NCI-H128 (cell line): Measurements from ENCODE around the gene IFI27.
"Not testable (repeated sequence)": the region's sequence is repeated elsewhere in the genome, so short reads cannot be mapped to it uniquely, and the experiment has no call there.

ENCODE experiments used
- DNase-seq: peaks from one replicate; lab custom pipeline; 2025; ENCODE audit not compliant: unreplicated experiment; lab: John Stamatoyannopoulos, UW

IFI27 gene

DNA sequence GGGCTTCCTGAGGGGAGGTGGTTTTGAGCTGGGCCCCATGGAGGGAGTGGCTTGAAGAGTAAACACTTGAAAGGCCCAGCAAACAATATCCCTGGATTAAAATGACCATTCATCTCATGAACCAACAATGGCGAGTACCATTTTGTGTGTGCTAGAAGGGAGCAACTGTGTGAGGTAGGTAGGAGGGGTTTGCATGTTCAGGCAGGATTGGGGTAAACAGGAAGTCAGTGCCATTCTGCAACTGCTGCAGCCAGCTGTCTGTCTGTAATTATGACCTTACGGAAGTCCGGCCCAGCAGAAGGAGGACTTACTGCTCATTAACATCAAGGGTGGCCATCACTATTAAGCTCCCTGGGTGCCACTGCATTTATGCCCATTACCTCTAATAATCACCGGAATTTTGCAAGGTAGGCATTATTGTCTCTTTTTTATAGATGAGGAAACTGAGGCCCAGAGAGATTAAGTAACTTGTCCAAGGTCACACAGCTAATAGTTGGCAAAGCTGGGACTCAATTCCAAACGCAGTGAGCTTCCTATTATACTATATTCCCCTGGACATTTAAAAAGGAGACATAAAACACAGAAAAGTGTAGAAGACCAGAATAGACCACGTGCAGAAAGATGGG lies 35.5 kb downstream of the IFI27 start:
- DNase-seq = no peak

DNA sequence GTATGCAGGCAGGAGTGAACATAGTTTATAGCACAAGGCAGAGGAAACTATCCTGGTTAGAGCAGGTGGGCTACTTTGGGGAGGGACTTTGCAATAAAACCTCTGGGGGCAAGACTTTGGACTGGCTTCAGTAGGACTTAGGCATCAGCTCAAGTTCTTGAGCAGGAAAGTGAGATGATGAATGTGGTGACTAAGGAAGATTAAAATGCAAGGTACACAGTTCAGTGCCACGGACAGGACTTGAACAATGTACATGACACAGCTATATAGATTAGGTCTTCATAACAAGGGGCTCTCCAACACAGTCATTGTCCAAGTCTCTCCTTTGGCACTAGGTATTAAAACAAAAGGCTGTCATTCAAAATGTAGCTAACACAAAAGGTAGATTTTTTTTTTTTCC lies 42.1 kb downstream of the IFI27 start:
- DNase-seq = no peak

DNA sequence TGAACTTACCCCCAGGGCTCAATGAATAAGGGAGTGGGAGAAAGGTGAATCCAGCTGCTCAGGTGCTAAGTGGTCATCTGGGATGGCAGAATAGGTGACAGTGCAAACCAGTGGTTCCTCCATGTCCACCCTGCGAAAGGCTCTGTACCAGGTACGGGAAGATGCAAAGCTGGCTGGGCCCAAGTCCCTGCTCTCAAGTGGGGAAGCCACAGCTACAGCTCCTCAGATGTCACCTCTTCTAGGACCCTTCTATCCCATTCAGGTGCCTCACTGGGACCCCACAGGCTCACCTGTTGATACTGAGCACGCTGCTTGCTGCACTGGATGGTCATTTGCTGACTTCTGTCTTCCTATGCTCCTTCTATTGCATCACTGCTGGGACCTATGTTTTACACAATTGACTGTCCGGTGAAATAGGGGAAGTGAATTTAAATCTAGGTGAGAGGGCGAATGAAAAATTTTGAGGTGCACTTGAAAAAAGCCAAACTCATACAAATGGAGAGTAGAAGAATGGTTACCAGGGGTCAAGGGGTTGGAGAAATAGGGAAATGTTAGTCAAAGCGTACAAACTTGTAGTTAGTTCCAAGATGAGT lies 43.3 kb downstream of the IFI27 start:
- no peak for DNase-seq

DNA sequence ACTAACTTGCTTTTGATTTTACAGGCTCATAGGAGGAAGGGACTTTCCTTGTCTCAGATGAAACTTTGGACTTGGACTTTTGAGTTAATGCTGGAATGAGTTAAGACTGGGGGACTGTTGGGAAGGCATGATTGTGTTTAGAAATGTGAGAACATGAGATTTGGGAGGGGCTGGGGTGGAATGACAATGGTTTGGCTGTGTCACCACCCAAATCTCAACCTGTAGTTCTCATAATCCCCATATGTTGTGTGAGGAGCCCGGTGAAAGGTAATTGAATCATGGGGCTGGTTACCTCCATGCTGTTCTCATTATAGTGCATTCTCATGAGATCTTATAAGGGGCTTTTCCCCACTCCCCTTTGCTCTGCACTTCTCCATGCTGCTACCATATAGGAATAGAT lies 45.6 kb downstream of the IFI27 start:
- not testable (repeated sequence) for DNase-seq

DNA sequence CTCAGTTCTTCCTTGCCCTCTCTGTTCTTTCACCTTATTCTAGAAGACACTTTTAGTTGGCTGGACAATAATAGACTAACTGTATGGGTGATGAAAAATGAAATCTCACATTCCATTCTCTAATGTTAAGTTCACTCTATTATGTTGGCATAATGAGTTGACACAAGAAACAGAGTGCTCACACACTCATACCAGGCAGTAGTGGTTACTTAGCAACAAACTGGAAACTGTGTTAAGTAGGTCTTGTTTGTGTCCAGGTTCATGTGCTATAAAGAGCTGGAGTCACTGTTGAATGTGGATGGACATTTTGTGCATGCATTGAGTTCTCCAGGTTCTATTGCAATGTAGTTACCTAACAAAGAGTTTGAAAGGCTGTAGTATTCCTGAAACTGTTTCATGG lies 46.7 kb downstream of the IFI27 start:
- DNase-seq = no peak

DNA sequence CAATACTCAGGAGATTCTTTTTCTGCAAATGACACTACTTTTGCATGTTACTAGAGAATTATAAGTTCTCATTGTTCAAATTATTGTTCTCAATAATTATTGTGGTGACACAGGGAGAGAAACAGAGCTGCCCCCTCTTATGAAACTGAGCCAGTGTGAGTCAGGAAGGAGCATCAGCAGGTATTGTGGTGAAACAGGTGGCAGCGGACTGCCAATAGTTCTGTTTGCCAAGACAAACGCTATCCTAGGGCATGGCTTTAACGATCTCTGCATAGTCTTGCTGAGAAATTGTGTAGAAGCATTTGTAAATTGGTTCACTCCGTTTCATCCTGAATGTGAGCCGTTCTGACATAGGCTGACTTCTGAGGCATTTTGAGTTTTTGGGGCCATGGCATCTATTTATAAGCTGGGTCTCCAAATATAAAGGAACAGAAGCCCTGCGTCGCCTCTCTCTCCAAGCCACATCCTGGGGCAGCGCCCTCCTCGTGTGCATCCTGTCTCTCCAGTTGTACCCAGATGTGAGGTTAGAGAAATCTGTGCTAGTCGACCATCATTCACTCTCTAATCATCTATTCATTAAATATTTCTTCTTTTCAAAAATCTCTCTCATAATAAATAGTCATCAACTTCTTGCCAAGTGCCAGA lies 47.8 kb downstream of the IFI27 start:
- DNase-seq = no peak

DNA sequence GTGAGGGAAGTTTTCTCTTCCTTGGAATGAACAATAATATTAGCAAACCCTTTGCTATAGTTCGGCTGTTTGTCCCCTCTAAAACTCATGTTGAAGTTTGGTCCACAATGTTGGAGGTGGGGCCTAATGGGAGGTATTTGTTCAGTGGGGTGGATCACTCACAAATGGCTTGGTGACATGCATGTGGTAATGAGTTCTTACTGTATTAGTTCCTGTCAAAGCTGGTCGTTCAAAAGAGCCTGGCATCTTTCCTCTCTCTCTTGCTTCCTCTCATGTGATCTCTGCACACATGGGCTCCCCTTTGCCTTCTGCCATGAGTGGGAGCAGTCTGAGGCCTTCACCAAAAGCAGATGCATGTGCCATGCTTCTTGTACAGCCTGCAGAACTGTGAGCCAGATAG lies 50.5 kb downstream of the IFI27 start:
- no peak for DNase-seq

DNA sequence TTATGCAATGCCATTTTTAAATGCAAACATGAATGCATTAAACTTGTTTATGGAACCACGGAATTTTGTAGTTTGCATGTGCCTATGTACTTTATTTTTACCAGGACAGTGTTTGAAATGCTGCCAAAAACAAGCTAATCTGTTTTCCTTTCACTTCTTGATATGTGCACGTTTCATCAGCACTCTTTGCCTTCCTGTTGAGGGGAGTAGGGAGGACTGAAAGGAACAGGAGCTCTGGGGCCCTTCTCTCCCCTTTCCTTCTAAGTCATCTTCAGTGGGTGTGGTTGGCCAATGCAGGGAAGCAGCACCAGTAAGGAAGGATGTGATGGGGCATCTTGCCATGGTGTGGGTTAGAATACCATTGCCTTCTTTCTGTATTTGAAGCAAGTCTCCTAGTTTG lies 51.4 kb downstream of the IFI27 start:
- DNase-seq = no peak

DNA sequence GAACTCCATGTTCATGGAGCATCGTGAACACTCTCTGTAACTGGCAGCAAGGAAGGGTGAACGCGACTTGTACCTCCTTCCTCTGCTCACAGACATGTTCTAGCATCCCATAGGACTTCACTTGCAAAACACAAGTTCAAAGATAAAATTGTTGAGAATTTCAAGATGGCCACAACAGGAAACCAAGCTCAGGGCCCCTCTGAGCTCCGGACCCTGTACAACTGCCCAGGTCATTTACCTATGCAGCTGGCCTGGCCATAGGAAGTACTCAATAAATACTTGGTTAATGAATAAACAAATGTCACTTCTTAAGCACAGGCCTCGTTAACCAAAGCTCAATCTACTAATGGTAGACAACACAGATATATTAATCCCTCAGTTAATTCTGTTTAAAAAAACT lies 51.9 kb downstream of the IFI27 start:
- DNase-seq = no peak

DNA sequence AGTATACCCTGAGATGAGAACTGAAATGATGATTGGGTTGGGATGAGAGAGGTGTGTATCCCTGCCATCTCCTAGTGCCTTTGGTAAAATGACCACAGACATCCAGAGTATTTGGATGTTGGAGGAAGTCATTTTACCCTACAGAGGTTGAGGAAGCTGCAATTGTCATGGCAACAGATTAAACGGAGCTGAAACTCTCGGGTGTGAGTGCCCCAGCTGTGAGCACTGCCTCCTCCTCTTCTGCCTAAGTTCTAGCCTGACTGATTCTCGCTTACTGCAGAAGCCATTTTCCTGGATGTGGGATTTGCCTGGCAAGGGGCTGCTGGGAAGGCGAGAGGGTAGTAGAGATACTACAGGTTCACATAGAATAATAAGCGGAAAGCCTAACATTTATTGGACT lies 53.3 kb downstream of the IFI27 start:
- DNase-seq = no peak

DNA sequence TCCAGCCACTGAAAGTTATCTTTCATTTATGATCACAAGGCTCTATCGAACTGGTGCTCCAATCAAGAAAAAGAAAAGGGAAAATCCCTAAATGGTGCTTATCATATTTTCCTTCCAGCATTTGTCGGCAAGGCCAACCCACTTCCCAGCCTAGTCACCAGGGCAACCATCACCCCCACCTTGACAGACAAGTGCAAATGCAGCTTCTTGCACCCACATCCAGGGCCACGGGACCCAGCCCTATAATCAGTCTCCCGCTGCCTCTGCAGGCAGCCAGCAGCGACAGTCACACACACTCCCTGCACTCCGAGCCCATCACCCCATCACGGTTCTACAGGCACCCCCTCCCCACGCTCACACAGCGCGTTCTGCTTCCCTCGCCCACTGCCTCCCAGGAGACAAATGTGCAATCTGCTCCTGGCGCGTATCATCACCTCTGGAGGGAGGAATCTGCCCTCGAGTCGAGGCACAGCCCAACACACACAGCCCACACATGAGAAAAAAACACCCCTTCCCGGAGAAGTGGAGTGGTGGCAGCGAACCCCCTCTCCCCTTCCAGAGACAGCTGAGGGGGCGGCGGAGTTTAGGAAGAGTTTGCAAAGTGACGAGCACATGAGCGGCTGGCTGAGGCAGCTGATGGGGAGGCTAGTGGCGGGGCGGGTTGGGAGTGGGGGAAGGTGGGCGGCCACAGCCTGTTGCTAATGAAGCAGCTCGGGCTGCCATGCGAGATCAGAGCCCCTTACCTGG lies 54.3 kb downstream of the IFI27 start:
- no peak for DNase-seq

DNA sequence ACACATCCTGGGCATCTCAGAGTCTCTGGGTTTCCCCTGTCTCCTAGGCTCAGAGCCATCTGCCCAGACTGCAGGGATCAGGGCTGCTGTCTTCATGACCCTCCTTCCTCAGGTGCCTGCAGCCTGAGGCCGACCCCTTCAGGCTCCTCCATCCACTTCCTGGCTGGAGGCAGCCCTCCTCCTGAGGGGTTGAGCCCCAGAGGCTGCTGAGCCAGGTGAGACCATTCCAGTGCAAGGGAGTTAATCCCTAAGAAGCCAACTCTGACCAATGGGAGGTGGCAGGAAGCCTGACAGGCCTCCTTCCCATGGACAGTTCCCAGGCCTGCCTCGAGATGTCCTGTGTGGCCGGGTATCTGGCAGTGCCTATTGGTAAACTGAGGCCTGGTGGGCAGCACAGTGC lies 55.2 kb downstream of the IFI27 start:
- DNase-seq = no peak
